HCT116 (cell line): ENCODE measurements around the gene RASL10B. TPM values are rescaled to one million over a fixed set of nuclear protein-coding genes. Genes with fewer than 3 reads are reported as not detected.

Source experiments
- ATAC-seq: fragments of 200-7000 bp; cut with Tn5 transposase; 2 replicates; pipeline ENCODE4 v1.9.1; 2020; ENCODE audit warnings: mild to moderate bottlenecking, moderate library complexity
- BruUV-seq: library from RNA; stranded (reverse); fragments of 400-500 nt; replicated peaks from 2 replicates; lab custom pipeline; 2021; lab: Mats Ljungman, UMichigan
- CTCF ChIA-PET: fragments of 300-600 bp; sonication (Branson Sonifier 250); formaldehyde crosslinking; loops from one replicate; lab custom pipeline; 2021; ENCODE audit warnings: antibody characterized with exemption; lab: Charles Lee
- POLR2A ChIA-PET: fragments of 300-600, 350-600 bp; sonication (Branson Sonifier 250); formaldehyde crosslinking; loops from one replicate; lab custom pipeline; 2021; ENCODE audit warnings: antibody characterized with exemption; lab: Charles Lee
- RAD21 ChIA-PET, 2 experiments: fragments of 300-600 bp; sonication (Branson Sonifier 250); formaldehyde crosslinking; loops; one replicate each; lab custom pipeline; 2023; ENCODE audit warnings: low total read pairs in 2 of 2; ENCODE audit not compliant: uncharacterized antibody in 2 of 2, unreplicated experiment in 2 of 2, low non-redundant PET in 1 of 2; lab: Charles Lee
- DNase-seq: peaks from one replicate; pipeline ENCODE4 v3.0.0-alpha.2; 2010; ENCODE audit warnings: low read depth, low spot score
- H2AFZ ChIP-seq: fragments of 200-600 bp; shearing (Covaris generic), sonication (generic); 2 replicates; pipeline ENCODE4 v1.6.1; 2017; ENCODE audit warnings: low read depth, mixed run types, mixed read lengths, antibody characterized with exemption, low read length; ENCODE audit not compliant: poor library complexity, severe bottlenecking
- H3K27ac ChIP-seq: 2 replicates; pipeline ENCODE4 v1.5.1; 2012; ENCODE audit warnings: low read depth, low read length
- H3K27me3 ChIP-seq: fragments of 200-600 bp; sonication (generic); 2 replicates; pipeline ENCODE4 v1.6.1; 2016; ENCODE audit warnings: mixed run types, low read length, mixed read lengths; ENCODE audit not compliant: insufficient read depth
- H3K36me3 ChIP-seq, 2 experiments: fragments of 200-500 bp in 1 of 2; fragments of 200-600 bp in 1 of 2; sonication (Bioruptor generic) in 1 of 2; sonication (generic) in 1 of 2; 2 replicates each; pipeline versions ENCODE4 v1.5.1 to v1.6.1; 2014 to 2016; ENCODE audit warnings: low read length in 2 of 2, inconsistent platforms in 1 of 2, mixed read lengths in 1 of 2, mixed run types in 1 of 2; ENCODE audit not compliant: insufficient read depth in 2 of 2, control insufficient read depth in 1 of 2
- H3K4me1 ChIP-seq, 2 experiments: fragments of 200-600 bp in 1 of 2; sonication (generic) in 1 of 2; 2 replicates each; pipeline versions ENCODE4 v1.5.1 to v1.6.1; 2012 to 2017; ENCODE audit warnings: low read length in 2 of 2, inconsistent platforms in 1 of 2, mild to moderate bottlenecking in 1 of 2, mixed read lengths in 1 of 2, mixed run types in 1 of 2, moderate library complexity in 1 of 2; ENCODE audit not compliant: insufficient read depth in 2 of 2, control insufficient read depth in 1 of 2
- H3K4me2 ChIP-seq: fragments of 200-600 bp; sonication (generic); 2 replicates; pipeline ENCODE4 v1.6.1; 2017; ENCODE audit warnings: mixed run types, low read length, mixed read lengths
- H3K4me3 ChIP-seq, 2 experiments: fragments of 200-600 bp in 1 of 2; sonication (generic) in 1 of 2; replicated peaks in 1 of 2; 2 replicates each; pipeline ENCODE4 v1.5.1; 2011 to 2016; ENCODE audit warnings: low read length in 2 of 2, control low read depth in 1 of 2, low read depth in 1 of 2, mild to moderate bottlenecking in 1 of 2, mixed read lengths in 1 of 2, mixed run types in 1 of 2
- H3K79me2 ChIP-seq: fragments of 200-600 bp; sonication (generic); 2 replicates; pipeline ENCODE4 v1.6.1; 2017; ENCODE audit warnings: mild to moderate bottlenecking, mixed run types, low read length, moderate library complexity, mixed read lengths; ENCODE audit not compliant: insufficient read depth
- H3K9ac ChIP-seq: fragments of 200-600 bp; sonication (generic); 2 replicates; pipeline ENCODE4 v1.6.1; 2016; ENCODE audit warnings: low read length, mixed read lengths
- H3K9me2 ChIP-seq: fragments of 200-600 bp; sonication (generic), shearing (Covaris generic); 2 replicates; pipeline ENCODE4 v1.6.1; 2017; ENCODE audit warnings: mixed run types, mild to moderate bottlenecking, moderate library complexity; ENCODE audit not compliant: insufficient read depth
- H3K9me3 ChIP-seq, 2 experiments: fragments of 200-500 bp in 1 of 2; fragments of 200-600 bp in 1 of 2; sonication (Bioruptor generic) in 1 of 2; sonication (generic) in 1 of 2; 2 replicates each; pipeline ENCODE4 v1.6.1; 2014 to 2017; ENCODE audit warnings: low read length in 2 of 2, mixed read lengths in 2 of 2, inconsistent platforms in 1 of 2, low read depth in 1 of 2, mild to moderate bottlenecking in 1 of 2, mixed run types in 1 of 2, moderate library complexity in 1 of 2; ENCODE audit not compliant: control insufficient read depth in 1 of 2, insufficient read depth in 1 of 2
- H4K20me1 ChIP-seq: fragments of 200-600 bp; sonication (generic), shearing (Covaris generic); 2 replicates; pipeline ENCODE4 v1.6.1; 2017; ENCODE audit warnings: mixed run types, mild to moderate bottlenecking, moderate library complexity; ENCODE audit not compliant: insufficient read depth
- ATF3 ChIP-seq: IDR thresholded peaks from 2 replicates; pipeline ENCODE4 v1.6.1; 2012
- EGR1 ChIP-seq: IDR thresholded peaks from 2 replicates; pipeline ENCODE4 v1.6.1; 2012; ENCODE audit warnings: low read depth
- ELF1 ChIP-seq: IDR thresholded peaks from 2 replicates; pipeline ENCODE4 v1.6.1; 2012; ENCODE audit warnings: low read depth, borderline replicate concordance
- EZH2 ChIP-seq: fragments of 200-600 bp; sonication (generic); IDR thresholded peaks from 2 replicates; pipeline ENCODE4 v1.6.1; 2017; ENCODE audit warnings: antibody characterized with exemption, mixed run types
- EZH2phosphoT487 ChIP-seq: fragments of 200-600 bp; IDR thresholded peaks from 2 replicates; pipeline ENCODE4 v1.6.1; 2018; ENCODE audit warnings: antibody characterized with exemption, borderline replicate concordance
- FOSL1 ChIP-seq: IDR thresholded peaks from 2 replicates; pipeline ENCODE4 v1.6.1; 2012; ENCODE audit warnings: low read depth
- JUND ChIP-seq: IDR thresholded peaks from 2 replicates; pipeline ENCODE4 v1.6.1; 2012
- POLR2AphosphoS5 ChIP-seq: IDR thresholded peaks from 2 replicates; pipeline ENCODE4 v1.6.1; 2011; ENCODE audit warnings: mild to moderate bottlenecking, low read depth, low read length, moderate library complexity
- RAD21 ChIP-seq: IDR thresholded peaks from 2 replicates; pipeline ENCODE4 v1.6.1; 2012; ENCODE audit warnings: low read depth, mild to moderate bottlenecking
- SIN3A ChIP-seq: IDR thresholded peaks from 2 replicates; pipeline ENCODE4 v1.6.1; 2012; ENCODE audit warnings: low read depth
- SP1 ChIP-seq: IDR thresholded peaks from 2 replicates; pipeline ENCODE4 v1.6.1; 2012; ENCODE audit warnings: low read depth
- SRF ChIP-seq: IDR thresholded peaks from 2 replicates; pipeline ENCODE4 v1.6.1; 2012; ENCODE audit warnings: low read depth
- YY1 ChIP-seq: IDR thresholded peaks from 2 replicates; pipeline ENCODE4 v1.6.1; 2011; ENCODE audit warnings: low read length, low read depth, moderate library complexity, mild to moderate bottlenecking; ENCODE audit not compliant: insufficient replicate concordance; ENCODE audit errors: extremely low read depth
- ZNF274 ChIP-seq: fragments of 200-500 bp; sonication (Bioruptor generic); IDR thresholded peaks from 2 replicates; pipeline ENCODE4 v1.6.1; 2014; ENCODE audit warnings: mild to moderate bottlenecking, low read depth, low read length, inconsistent platforms
- intact Hi-C: fragments of 100-400 bp; cut with micrococcal nuclease; formaldehyde crosslinking; loops from 2 replicates; pipeline ENCODE4 v1.10.0; 2022
- total RNA-seq: library from RNA; stranded (reverse); gene quantifications from one replicate; pipeline ENCODE4 v1.2.1, GENCODE V29; 2021; ENCODE audit not compliant: unreplicated experiment
- TF ChIP-seq, protein P1 (sequence below): IDR thresholded peaks from 2 replicates; pipeline ENCODE4 v1.6.1; 2012; ENCODE audit warnings: low read depth
- TF ChIP-seq, protein P2 (sequence below): IDR thresholded peaks from 2 replicates; pipeline ENCODE4 v1.6.1; 2012

Gene RASL10B
- total RNA-seq, 1 experiment from 2014 or later: 0.15 TPM

DNA sequence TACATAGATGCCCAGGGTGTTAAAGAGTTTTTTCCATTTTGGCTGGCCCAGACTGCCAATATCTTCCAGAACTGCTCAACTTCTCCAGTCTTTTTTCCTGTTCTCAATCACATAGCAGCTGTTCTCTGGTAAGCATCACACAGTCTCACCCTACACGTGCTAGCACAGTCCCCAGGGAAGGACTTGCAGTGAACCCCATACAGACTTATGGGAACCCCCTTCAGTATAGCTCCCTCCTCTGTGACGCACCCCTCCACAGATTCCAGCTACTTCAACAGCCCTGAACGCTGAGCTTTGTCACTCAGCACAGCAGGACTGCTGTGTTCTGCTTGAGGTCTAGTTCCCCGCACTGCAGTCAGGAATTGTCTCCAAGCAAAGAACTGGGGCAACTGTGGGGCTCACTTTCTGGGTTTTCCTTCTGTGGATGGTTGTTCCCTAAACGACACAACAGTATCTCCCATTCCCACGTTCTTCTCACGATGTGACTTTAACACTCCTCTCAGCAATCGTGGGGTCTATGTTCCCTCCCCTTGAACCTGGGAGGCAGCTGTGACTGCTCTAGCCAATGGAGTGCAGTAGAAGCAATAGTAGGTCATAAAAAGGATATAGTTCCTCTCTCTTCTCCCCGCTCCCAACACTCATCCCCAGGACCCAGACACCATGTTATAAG is 60.4 kb downstream of the RASL10B start:
- intact Hi-C loops: loop anchor here (1.0 kb wide), 1 partner anchor 13 kb away; no protein-coding TSS in a partner anchor
- CTCF ChIA-PET: interaction anchor here (1.6 kb wide), 1 partner anchor 28 kb away, joined by 6 read pairs; no protein-coding TSS in a partner anchor
- TF ChIP-seq EGR1: no peak
- no peak for TF ChIP-seq RAD21
- TF ChIP-seq EZH2: no peak
- TF ChIP-seq ELF1: no peak
- TF ChIP-seq POLR2AphosphoS5: no peak
- no peak for TF ChIP-seq YY1
- TF ChIP-seq, protein P1, sequence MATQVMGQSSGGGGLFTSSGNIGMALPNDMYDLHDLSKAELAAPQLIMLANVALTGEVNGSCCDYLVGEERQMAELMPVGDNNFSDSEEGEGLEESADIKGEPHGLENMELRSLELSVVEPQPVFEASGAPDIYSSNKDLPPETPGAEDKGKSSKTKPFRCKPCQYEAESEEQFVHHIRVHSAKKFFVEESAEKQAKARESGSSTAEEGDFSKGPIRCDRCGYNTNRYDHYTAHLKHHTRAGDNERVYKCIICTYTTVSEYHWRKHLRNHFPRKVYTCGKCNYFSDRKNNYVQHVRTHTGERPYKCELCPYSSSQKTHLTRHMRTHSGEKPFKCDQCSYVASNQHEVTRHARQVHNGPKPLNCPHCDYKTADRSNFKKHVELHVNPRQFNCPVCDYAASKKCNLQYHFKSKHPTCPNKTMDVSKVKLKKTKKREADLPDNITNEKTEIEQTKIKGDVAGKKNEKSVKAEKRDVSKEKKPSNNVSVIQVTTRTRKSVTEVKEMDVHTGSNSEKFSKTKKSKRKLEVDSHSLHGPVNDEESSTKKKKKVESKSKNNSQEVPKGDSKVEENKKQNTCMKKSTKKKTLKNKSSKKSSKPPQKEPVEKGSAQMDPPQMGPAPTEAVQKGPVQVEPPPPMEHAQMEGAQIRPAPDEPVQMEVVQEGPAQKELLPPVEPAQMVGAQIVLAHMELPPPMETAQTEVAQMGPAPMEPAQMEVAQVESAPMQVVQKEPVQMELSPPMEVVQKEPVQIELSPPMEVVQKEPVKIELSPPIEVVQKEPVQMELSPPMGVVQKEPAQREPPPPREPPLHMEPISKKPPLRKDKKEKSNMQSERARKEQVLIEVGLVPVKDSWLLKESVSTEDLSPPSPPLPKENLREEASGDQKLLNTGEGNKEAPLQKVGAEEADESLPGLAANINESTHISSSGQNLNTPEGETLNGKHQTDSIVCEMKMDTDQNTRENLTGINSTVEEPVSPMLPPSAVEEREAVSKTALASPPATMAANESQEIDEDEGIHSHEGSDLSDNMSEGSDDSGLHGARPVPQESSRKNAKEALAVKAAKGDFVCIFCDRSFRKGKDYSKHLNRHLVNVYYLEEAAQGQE: no peak
- TF ChIP-seq EZH2phosphoT487: no peak
- TF ChIP-seq SRF: no peak
- no peak for TF ChIP-seq ATF3
- no peak for TF ChIP-seq SP1
- no peak for TF ChIP-seq JUND
- TF ChIP-seq, protein P2, sequence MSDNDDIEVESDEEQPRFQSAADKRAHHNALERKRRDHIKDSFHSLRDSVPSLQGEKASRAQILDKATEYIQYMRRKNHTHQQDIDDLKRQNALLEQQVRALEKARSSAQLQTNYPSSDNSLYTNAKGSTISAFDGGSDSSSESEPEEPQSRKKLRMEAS: no peak
- TF ChIP-seq ZNF274: no peak
- TF ChIP-seq FOSL1: no peak
- TF ChIP-seq SIN3A: no peak
- TF ChIP-seq, all 23 proteins: peak for 0

More for the DNA sequence above, 60.4 kb downstream of the RASL10B start:
- ChIA-PET POLR2A (interaction anchor here (0.7 to 1.6 kb wide), 3 partner anchors 12 to 25 kb away, joined by 3 to 8 read pairs (median 3); partner anchors contain the start of gene TAF15), RAD21 (no interaction called here)
- H3K9me3 ChIP-seq: no peaks in the 10 kb centered on the region
- no peak overlapping the region for H3K27ac ChIP-seq
- no peaks in the 10 kb centered on the region for H4K20me1 ChIP-seq
- H2AFZ ChIP-seq: no peak overlapping the region
- no peaks in the 10 kb centered on the region for H3K27me3 ChIP-seq
- ATAC-seq (no peak), DNase-seq (no peak)
- no peak overlapping the region for H3K4me2 ChIP-seq
- H3K4me3 ChIP-seq: no peak overlapping the region
- H3K36me3 ChIP-seq: no peaks in the 10 kb centered on the region
- no TSS peak for BruUV-seq
- peaks cover 11 to 55% of the 10 kb centered on the region in 2 experiments for H3K4me1 ChIP-seq
- H3K9me2 ChIP-seq: no peaks in the 10 kb centered on the region
- H3K9ac ChIP-seq: no peak overlapping the region
- no peaks in the 10 kb centered on the region for H3K79me2 ChIP-seq

Other genes with a start within 250 kb of the RASL10B start
- 0.17 TPM for gene SLFN12L, start 194.0 kb upstream of the RASL10B start, total RNA-seq
- gene SLFN14, start 170.8 kb upstream of the RASL10B start, total RNA-seq: not detected
- gene PEX12, start 153.1 kb upstream of the RASL10B start, total RNA-seq: 5.0 TPM
- 198 TPM for gene AP2B1, start 144.3 kb upstream of the RASL10B start, total RNA-seq
- gene GAS2L2, start 21.6 kb downstream of the RASL10B start, total RNA-seq: not detected
- gene C17orf50, start 29.2 kb downstream of the RASL10B start, total RNA-seq: not detected
- 2.6 TPM for gene MMP28, start 64.0 kb downstream of the RASL10B start, total RNA-seq
- 346 TPM for gene TAF15, start 77.8 kb downstream of the RASL10B start, total RNA-seq
- gene HEATR9, start 137.3 kb downstream of the RASL10B start, total RNA-seq: not detected
- gene CCL5, start 148.7 kb downstream of the RASL10B start, total RNA-seq: 0.34 TPM
- gene RDM1, start 199.1 kb downstream of the RASL10B start, total RNA-seq: 11.7 TPM
- gene LYZL6, start 212.1 kb downstream of the RASL10B start, total RNA-seq: not detected
- not detected for gene CCL16, start 249.9 kb downstream of the RASL10B start, total RNA-seq